Uterus (tissue), 4 donors: ENCODE data around the gene PGAM1. TPM values are rescaled to one million over a fixed set of nuclear protein-coding genes. Genes with fewer than 3 reads are reported as not detected.
"Not testable (repeated sequence)": the region's sequence is repeated elsewhere in the genome, so short reads cannot be mapped to it uniquely, and the experiment has no call there.

ENCODE experiments used
- DNase-seq, 2 donors: peaks; one replicate each; pipeline ENCODE4 v3.0.0-alpha.2; 2019 to 2020
- H3K27ac ChIP-seq, 2 donors: fragments of 200-600 bp; sonication (generic); 1 replicate in 1 of 2; 2 replicates in 1 of 2; pipeline ENCODE4 v1.5.1; 2016 to 2018
- H3K27me3 ChIP-seq, 2 donors: fragments of 200-600 bp; sonication (generic); one replicate each; pipeline ENCODE4 v1.5.1; 2018 to 2019; ENCODE audit warnings: control low read depth in 1 of 2
- H3K36me3 ChIP-seq, 2 donors: fragments of 200-600 bp; sonication (generic); one replicate each; pipeline ENCODE4 v1.5.1; 2019; ENCODE audit warnings: control low read depth in 1 of 2
- H3K4me1 ChIP-seq, 2 donors: fragments of 200-600 bp; sonication (generic); one replicate each; pipeline ENCODE4 v1.5.1; 2018 to 2019; ENCODE audit warnings: control low read depth in 1 of 2
- H3K4me3 ChIP-seq, 2 donors: fragments of 200-600 bp; sonication (generic); 1 replicate in 1 of 2; 2 replicates in 1 of 2; pipeline ENCODE4 v1.5.1; 2018 to 2019; ENCODE audit warnings: mild to moderate bottlenecking in 1 of 2
- H3K9me3 ChIP-seq, 2 donors: fragments of 200-600 bp; sonication (generic); one replicate each; pipeline ENCODE4 v1.5.1; 2019; ENCODE audit warnings: control low read depth in 1 of 2
- CTCF ChIP-seq, 4 experiments: fragments of 200-600 bp in 2 of 4; fragments of 450-650 bp in 2 of 4; sonication (generic) in 2 of 4; IDR thresholded peaks; one replicate each; pipeline ENCODE4 v1.5.1; 2016 to 2019; ENCODE audit warnings: antibody characterized with exemption in 4 of 4, mild to moderate bottlenecking in 2 of 4, moderate library complexity in 1 of 4
- POLR2A ChIP-seq, 2 donors: fragments of 450-650 bp; IDR thresholded peaks; one replicate each; pipeline ENCODE4 v1.6.1; 2016; ENCODE audit warnings: antibody characterized with exemption in 2 of 2, mild to moderate bottlenecking in 1 of 2, moderate library complexity in 1 of 2
- intact Hi-C: fragments of 100-400 bp; cut with DNase I; formaldehyde crosslinking; loops from one replicate; pipeline ENCODE4 v1.15.1; 2023; ENCODE audit warnings: low total_unique reads
- total RNA-seq, 4 donors: library from RNA; depleted of rRNA in 3 of 4; stranded (reverse); fragments of >200 nt in 3 of 4; gene quantifications; one replicate each; pipeline versions ENCODE4 v1.1.0 to v1.2.4, GENCODE V29; 2014 to 2023
- donor health status: DM: yes; HTN: yes; CAD: no.

The PGAM1 gene
- total RNA-seq, 4 donors from 2014 or later: 106 to 142 (median 127) TPM

GRCh38 chr10:97468162-97468561, 42.2 kb downstream of the PGAM1 start:
- intact Hi-C loops: no loop called here
- H3K9me3 ChIP-seq: no peaks in the 10 kb centered on the region
- DNase-seq: no peak
- TF ChIP-seq POLR2A (IDR thresholded peaks at IDR 0.05) (no peak), CTCF (IDR thresholded peaks at IDR 0.05) (no peak)
- H3K27me3 ChIP-seq: no peaks in the 10 kb centered on the region
- no peaks in the 10 kb centered on the region for H3K36me3 ChIP-seq
- no peak overlapping the region for H3K27ac ChIP-seq
- no peak overlapping the region for H3K4me3 ChIP-seq
- no peaks in the 10 kb centered on the region for H3K4me1 ChIP-seq

- H3K9me3 ChIP-seq, H3K36me3 ChIP-seq, DNase-seq, H3K4me1 ChIP-seq, H3K27me3 ChIP-seq, H3K4me3 ChIP-seq, H3K27ac ChIP-seq, intact Hi-C loops: not testable (repeated sequence)
Measured at GRCh38 chr10:97468781-97469180, 42.8 kb downstream of the PGAM1 start.

GRCh38 chr10:97474918-97475317, 48.9 kb downstream of the PGAM1 start:
- no peak overlapping the region for H3K27ac ChIP-seq
- TF ChIP-seq CTCF (IDR thresholded peaks at IDR 0.05) (no peak), POLR2A (IDR thresholded peaks at IDR 0.05) (no peak)
- H3K36me3 ChIP-seq: no peaks in the 10 kb centered on the region
- H3K4me3 ChIP-seq: no peak overlapping the region
- DNase-seq: no peak
- intact Hi-C loops: no loop called here
- H3K9me3 ChIP-seq: no peaks in the 10 kb centered on the region
- no peaks in the 10 kb centered on the region for H3K27me3 ChIP-seq
- no peaks in the 10 kb centered on the region for H3K4me1 ChIP-seq

GRCh38 chr10:97475936-97476594, 50.1 kb downstream of the PGAM1 start:
- Histone ChIP-seq H3K9me3 (no peaks in the 10 kb centered on the region), H3K4me3 (no peak overlapping the region), H3K27ac (no peak overlapping the region), H3K36me3 (no peaks in the 10 kb centered on the region), H3K27me3 (no peaks in the 10 kb centered on the region), H3K4me1 (no peaks in the 10 kb centered on the region)
- no peak for DNase-seq
- intact Hi-C loops: no loop called here
- no peak for TF ChIP-seq CTCF (IDR thresholded peaks at IDR 0.05)
- TF ChIP-seq POLR2A (IDR thresholded peaks at IDR 0.05): no peak

- H3K27ac ChIP-seq, H3K27me3 ChIP-seq, H3K36me3 ChIP-seq, DNase-seq, H3K9me3 ChIP-seq, H3K4me1 ChIP-seq, intact Hi-C loops, H3K4me3 ChIP-seq: not testable (repeated sequence)
Measured at GRCh38 chr10:97479410-97479809, 53.4 kb downstream of the PGAM1 start.

GRCh38 chr10:97479939-97480338, 53.9 kb downstream of the PGAM1 start:
- H3K27me3 ChIP-seq: no peaks in the 10 kb centered on the region
- no peaks in the 10 kb centered on the region for H3K36me3 ChIP-seq

More at GRCh38 chr10:97479939-97480338, 53.9 kb downstream of the PGAM1 start:
- Histone ChIP-seq H3K4me1 (no peaks in the 10 kb centered on the region), H3K9me3 (no peaks in the 10 kb centered on the region), H3K4me3 (no peak overlapping the region), H3K27ac (no peak overlapping the region)
- intact Hi-C loops: no loop called here
- TF ChIP-seq CTCF (IDR thresholded peaks at IDR 0.05) (no peak), POLR2A (IDR thresholded peaks at IDR 0.05) (no peak)
- no peak for DNase-seq
